Fibroblast of lung (primary cell): ENCODE results near the gene FBXL17.

Source experiments
- CTCF ChIP-seq, 2 donors: IDR thresholded peaks in 1 of 2; conservative IDR thresholded peaks in 1 of 2; 1 replicate in 1 of 2; 2 replicates in 1 of 2; pipeline ENCODE4 v1.5.1; 2011 to 2012; ENCODE audit warnings: low read length in 2 of 2, control low read depth in 1 of 2, inconsistent platforms in 1 of 2, low read depth in 1 of 2, mild to moderate bottlenecking in 1 of 2
- EZH2 ChIP-seq: IDR thresholded peaks from 2 replicates; pipeline ENCODE4 v1.5.1; 2012; ENCODE audit warnings: low read length, control low read depth, mild to moderate bottlenecking; ENCODE audit errors: missing control alignments

- no peak for TF ChIP-seq EZH2
- TF ChIP-seq CTCF (conservative IDR thresholded peaks at IDR 0.05 in 1 of 2, IDR thresholded peaks at IDR 0.05 in 1 of 2; ENCODE audit: low read depth in 1 of 2, low read length in 2 of 2) = no peak
Measured at GRCh38 chr5:107958861-107959260, 423.0 kb downstream of the FBXL17 start.
